Trophoblast cell (in vitro differentiated cells and primary cell): ENCODE data around the gene ERP44.
"Not testable (repeated sequence)": the region's sequence is repeated elsewhere in the genome, so short reads cannot be mapped to it uniquely, and the experiment has no call there.

Source experiments
- DNase-seq, 2 donors: peaks; one replicate each; pipeline ENCODE4 v3.0.0-alpha.2; 2016
- H2AFZ ChIP-seq: 2 replicates; pipeline ENCODE4 v1.6.1; 2013; ENCODE audit warnings: low read length, moderate library complexity, mild to moderate bottlenecking; ENCODE audit not compliant: insufficient read depth, poor library complexity
- H2AK5ac ChIP-seq: 2 replicates; pipeline ENCODE4 v1.6.1; 2013; ENCODE audit warnings: mild to moderate bottlenecking, low read length
- H2BK120ac ChIP-seq: 2 replicates; pipeline ENCODE4 v1.6.1; 2013; ENCODE audit warnings: low read length, mild to moderate bottlenecking, moderate library complexity; ENCODE audit not compliant: insufficient read depth, poor library complexity
- H2BK12ac ChIP-seq: 2 replicates; pipeline ENCODE4 v1.6.1; 2013; ENCODE audit warnings: mild to moderate bottlenecking, low read length, moderate library complexity
- H2BK5ac ChIP-seq: 2 replicates; pipeline ENCODE4 v1.6.1; 2013; ENCODE audit warnings: low read length, low read depth, moderate library complexity, mild to moderate bottlenecking; ENCODE audit not compliant: poor library complexity
- H3K14ac ChIP-seq: 2 replicates; pipeline ENCODE4 v1.6.1; 2013; ENCODE audit warnings: mild to moderate bottlenecking, low read length
- H3K18ac ChIP-seq: 2 replicates; pipeline ENCODE4 v1.6.1; 2013; ENCODE audit warnings: mild to moderate bottlenecking, low read length
- H3K23ac ChIP-seq: 2 replicates; pipeline ENCODE4 v1.6.1; 2013; ENCODE audit warnings: low read length
- H3K27ac ChIP-seq: 2 replicates; pipeline ENCODE4 v1.5.1; 2013; ENCODE audit warnings: low read depth, mild to moderate bottlenecking, inconsistent platforms, low read length, moderate library complexity
- H3K27me3 ChIP-seq: 2 replicates; pipeline ENCODE4 v1.6.1; 2013; ENCODE audit warnings: inconsistent platforms, mild to moderate bottlenecking, low read length, moderate library complexity; ENCODE audit not compliant: insufficient read depth
- H3K36me3 ChIP-seq, 2 experiments: 1 replicate in 1 of 2; 2 replicates in 1 of 2; pipeline ENCODE4 v1.6.1; 2013; ENCODE audit warnings: low read length in 2 of 2, mild to moderate bottlenecking in 2 of 2, moderate library complexity in 1 of 2; ENCODE audit not compliant: insufficient read depth in 2 of 2, control insufficient read depth in 1 of 2
- H3K4ac ChIP-seq: 2 replicates; pipeline ENCODE4 v1.6.1; 2013; ENCODE audit warnings: low read depth, mild to moderate bottlenecking, low read length, moderate library complexity
- H3K4me1 ChIP-seq, 2 experiments: 1 replicate in 1 of 2; 2 replicates in 1 of 2; pipeline ENCODE4 v1.6.1; 2013; ENCODE audit warnings: low read length in 2 of 2, mild to moderate bottlenecking in 2 of 2, moderate library complexity in 1 of 2; ENCODE audit not compliant: insufficient read depth in 2 of 2, control insufficient read depth in 1 of 2
- H3K4me2 ChIP-seq: 2 replicates; pipeline ENCODE4 v1.6.1; 2013; ENCODE audit warnings: inconsistent platforms, mild to moderate bottlenecking, low read length, moderate library complexity
- H3K4me3 ChIP-seq: 2 replicates; pipeline ENCODE4 v1.5.1; 2013; ENCODE audit warnings: mild to moderate bottlenecking, low read depth, low read length, inconsistent platforms
- H3K79me1 ChIP-seq: one replicate; pipeline ENCODE4 v1.6.1; 2013; ENCODE audit warnings: low read length
- H3K79me2 ChIP-seq: 2 replicates; pipeline ENCODE4 v1.6.1; 2013; ENCODE audit warnings: low read length, mild to moderate bottlenecking; ENCODE audit not compliant: control insufficient read depth, insufficient read depth, poor library complexity
- H3K9ac ChIP-seq: 2 replicates; pipeline ENCODE4 v1.6.1; 2013; ENCODE audit warnings: mild to moderate bottlenecking, low read length
- H3K9me3 ChIP-seq: 2 replicates; pipeline ENCODE4 v1.6.1; 2013; ENCODE audit warnings: low read depth, mild to moderate bottlenecking, control low read depth, inconsistent platforms, low read length; ENCODE audit not compliant: insufficient read depth
- H4K12ac ChIP-seq: 2 replicates; pipeline ENCODE4 v1.6.1; 2013; ENCODE audit warnings: low read depth, mild to moderate bottlenecking, low read length, moderate library complexity
- H4K8ac ChIP-seq: 2 replicates; pipeline ENCODE4 v1.6.1; 2013; ENCODE audit warnings: low read depth, mild to moderate bottlenecking, low read length, moderate library complexity
- H4K91ac ChIP-seq: one replicate; pipeline ENCODE4 v1.6.1; 2013; ENCODE audit warnings: low read depth, mild to moderate bottlenecking, low read length, moderate library complexity
- WGBS: extraction: QIAGEN DNeasy Blood & Tissue Kit; methylation state at CpG from one replicate; pipeline ENCODE4 v1.1.7; 2013; ENCODE audit warnings: missing lambda C conversion rate; ENCODE audit not compliant: insufficient read length, insufficient coverage; ENCODE audit errors: extremely low coverage; 5-methylcytosine and 5-hydroxymethylcytosine counted together

ERP44 gene

DNA sequence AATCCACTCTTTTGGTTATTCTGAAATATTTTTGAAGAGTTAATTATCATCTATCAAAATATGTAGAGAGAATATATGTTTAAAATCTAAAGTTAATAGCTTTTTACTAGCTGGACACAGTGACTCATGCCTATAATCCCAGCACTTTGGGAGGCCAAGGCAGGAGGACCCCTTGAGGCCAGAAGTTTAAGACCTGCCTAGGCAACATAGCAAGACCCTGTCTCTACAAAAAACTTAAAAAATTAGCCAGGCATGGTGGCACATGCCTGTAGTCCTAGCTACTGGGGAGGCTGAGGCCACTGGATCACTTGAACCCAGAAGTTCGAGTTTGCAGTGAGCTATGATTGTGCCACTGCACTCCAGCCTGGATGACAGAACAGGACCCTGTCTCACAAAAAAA is 36.1 kb downstream of the ERP44 start:
- not testable (repeated sequence) for H3K14ac ChIP-seq, H2AFZ ChIP-seq, H3K9ac ChIP-seq, H3K4me3 ChIP-seq, H3K4ac ChIP-seq, H4K91ac ChIP-seq, H3K18ac ChIP-seq, H2BK12ac ChIP-seq, H3K27ac ChIP-seq, H3K27me3 ChIP-seq, H2BK120ac ChIP-seq, H3K4me1 ChIP-seq, H2BK5ac ChIP-seq, H3K79me1 ChIP-seq, H3K79me2 ChIP-seq, H4K8ac ChIP-seq, DNase-seq, H4K12ac ChIP-seq, H3K9me3 ChIP-seq, H3K23ac ChIP-seq, H3K36me3 ChIP-seq, H2AK5ac ChIP-seq, H3K4me2 ChIP-seq
- WGBS, result no CpG with 5 or more reads among the region's 1 CpG

DNA sequence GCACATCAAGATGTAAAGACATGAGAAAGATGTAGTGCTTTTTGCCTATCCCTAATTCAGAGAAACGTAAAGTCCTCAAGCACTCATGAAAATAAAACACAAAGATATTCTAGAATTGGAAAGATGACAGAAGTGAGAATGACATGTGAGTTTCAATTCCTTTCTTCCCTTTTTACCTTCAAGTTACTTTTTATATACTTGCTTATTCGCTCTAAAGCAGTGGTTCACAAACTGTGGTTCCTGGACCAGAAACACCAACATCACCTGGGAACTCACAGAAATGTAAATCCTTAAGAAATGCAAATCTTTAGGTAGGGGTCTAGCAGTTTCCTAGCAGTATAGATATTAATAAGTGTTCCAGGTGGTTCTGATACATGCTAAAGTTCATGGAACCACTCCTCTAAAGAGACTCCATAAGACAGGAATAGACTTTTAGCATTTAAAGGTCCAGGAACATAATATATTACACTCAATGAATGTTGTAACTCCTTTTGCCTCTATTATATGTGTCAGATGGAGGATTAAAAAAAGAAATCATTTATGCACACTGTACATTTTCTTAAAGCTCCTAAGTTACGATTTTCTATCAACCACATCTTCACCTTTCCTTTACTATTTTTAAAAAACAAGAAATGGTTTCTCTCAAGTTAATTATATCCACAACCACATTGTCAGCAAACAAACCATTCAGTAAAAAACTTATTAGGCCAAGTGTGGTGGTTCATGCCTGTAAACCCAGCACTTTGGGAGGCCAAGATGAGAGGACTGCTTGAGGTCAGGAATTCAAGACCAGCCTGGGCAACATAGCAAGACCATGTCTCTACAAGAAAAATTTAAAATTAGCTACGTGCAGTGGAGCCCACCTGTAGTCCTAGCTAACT is 39.9 kb downstream of the ERP44 start:
- H3K79me1 ChIP-seq, result no peaks in the 10 kb centered on the region
- H4K8ac ChIP-seq, result no peak overlapping the region
- no peaks in the 10 kb centered on the region for H3K4me1 ChIP-seq
- no peak for DNase-seq
- no peak overlapping the region for H2BK5ac ChIP-seq
- WGBS, result 100% methylated on average over 1 of the region's 4 CpGs
- no peak overlapping the region for H2BK12ac ChIP-seq
- no peak overlapping the region for H3K18ac ChIP-seq
- no peaks in the 10 kb centered on the region for H3K27me3 ChIP-seq
- no peak overlapping the region for H4K91ac ChIP-seq
- no peak overlapping the region for H4K12ac ChIP-seq
- H3K9ac ChIP-seq, result no peak overlapping the region
- no peak overlapping the region for H3K4ac ChIP-seq
- no peak overlapping the region for H3K27ac ChIP-seq
- H3K9me3 ChIP-seq, result no peaks in the 10 kb centered on the region
- no peak overlapping the region for H3K4me3 ChIP-seq
- H2AK5ac ChIP-seq, result no peak overlapping the region
- no peak overlapping the region for H2AFZ ChIP-seq
- H3K36me3 ChIP-seq, result no peaks in the 10 kb centered on the region
- H3K23ac ChIP-seq, result no peak overlapping the region
- H3K4me2 ChIP-seq, result no peak overlapping the region
- H2BK120ac ChIP-seq, result no peak overlapping the region
- H3K14ac ChIP-seq, result no peak overlapping the region
- no peaks in the 10 kb centered on the region for H3K79me2 ChIP-seq

GRCh38 chr9:100057624-100058023 is 41.2 kb downstream of the ERP44 start:
- Histone ChIP-seq H2AK5ac (no peak overlapping the region), H2AFZ (no peak overlapping the region), H3K14ac (no peak overlapping the region), H3K23ac (no peak overlapping the region), H4K12ac (no peak overlapping the region), H3K79me2 (no peaks in the 10 kb centered on the region), H3K18ac (no peak overlapping the region), H3K4me3 (no peak overlapping the region), H3K27me3 (no peaks in the 10 kb centered on the region), H3K27ac (no peak overlapping the region), H2BK5ac (no peak overlapping the region), H3K79me1 (no peaks in the 10 kb centered on the region), H3K4me2 (no peak overlapping the region), H3K4ac (no peak overlapping the region), H2BK12ac (no peak overlapping the region), H3K36me3 (no peaks in the 10 kb centered on the region), H3K9ac (no peak overlapping the region), H4K8ac (no peak overlapping the region), H3K9me3 (no peaks in the 10 kb centered on the region), H2BK120ac (no peak overlapping the region), H3K4me1 (no peaks in the 10 kb centered on the region), H4K91ac (no peak overlapping the region)
- no peak for DNase-seq

- H3K23ac ChIP-seq, result no peak overlapping the region
- no peak overlapping the region for H3K9ac ChIP-seq
- H2BK12ac ChIP-seq, result no peak overlapping the region
- H4K8ac ChIP-seq, result no peak overlapping the region
- H3K36me3 ChIP-seq, result no peaks in the 10 kb centered on the region
- H2AK5ac ChIP-seq, result no peak overlapping the region
- no peak overlapping the region for H3K4me3 ChIP-seq
- no peak overlapping the region for H3K4ac ChIP-seq
- no peak overlapping the region for H3K27ac ChIP-seq
- no peaks in the 10 kb centered on the region for H3K79me2 ChIP-seq
- no peak overlapping the region for H2BK120ac ChIP-seq
- no peaks in the 10 kb centered on the region for H3K9me3 ChIP-seq
- no peak for DNase-seq
- H3K14ac ChIP-seq, result no peak overlapping the region
- no peaks in the 10 kb centered on the region for H3K27me3 ChIP-seq
- no peak overlapping the region for H3K4me2 ChIP-seq
- H3K4me1 ChIP-seq, result no peaks in the 10 kb centered on the region
- H2BK5ac ChIP-seq, result no peak overlapping the region
- H4K12ac ChIP-seq, result no peak overlapping the region
- no CpG with 5 or more reads among the region's 2 CpGs for WGBS
- no peaks in the 10 kb centered on the region for H3K79me1 ChIP-seq
- H3K18ac ChIP-seq, result no peak overlapping the region
- H4K91ac ChIP-seq, result no peak overlapping the region
- no peak overlapping the region for H2AFZ ChIP-seq
Observed at GRCh38 chr9:100056561-100056960, 42.2 kb downstream of the ERP44 start.
